ENCODE measurements around the gene CFAP45. TPM values are rescaled to one million over a fixed set of nuclear protein-coding genes. Genes with fewer than 3 reads are reported as not detected.

Gene CFAP45
- polyA plus RNA-seq, 1 of the 3 experiments (the other 2 are of a cell fraction) = 0.74 TPM

DNA sequence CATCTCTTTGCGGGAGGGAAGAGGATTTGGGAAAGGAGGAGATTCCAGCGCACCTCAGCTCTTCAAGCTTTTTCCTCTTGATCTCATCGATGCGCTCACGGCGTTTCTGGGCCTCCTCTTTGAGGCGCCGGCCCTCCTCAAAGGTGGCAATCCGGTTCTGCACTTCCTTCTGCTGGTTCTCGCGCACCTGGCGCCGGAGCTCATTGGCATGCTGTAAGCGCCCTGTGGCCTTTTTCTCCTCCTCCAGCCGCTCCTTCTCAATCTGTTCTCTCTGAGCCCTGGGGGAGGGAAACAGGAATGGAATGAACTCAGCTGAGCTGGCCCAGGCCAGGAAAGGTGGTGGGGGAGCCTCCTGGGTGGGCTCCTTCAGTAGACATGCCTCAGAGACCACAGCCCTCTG lies 27.1 kb downstream of the CFAP45 start (continued):
- TF ChIP-seq JUND (IDR thresholded peaks at IDR 0.05) (no peak), MAX (IDR thresholded peaks at IDR 0.05; ENCODE audit: low read depth) (no peak), RAD21 (IDR thresholded peaks at IDR 0.05; ENCODE audit: low read length) (no peak)
- TF ChIP-seq, protein P1, sequence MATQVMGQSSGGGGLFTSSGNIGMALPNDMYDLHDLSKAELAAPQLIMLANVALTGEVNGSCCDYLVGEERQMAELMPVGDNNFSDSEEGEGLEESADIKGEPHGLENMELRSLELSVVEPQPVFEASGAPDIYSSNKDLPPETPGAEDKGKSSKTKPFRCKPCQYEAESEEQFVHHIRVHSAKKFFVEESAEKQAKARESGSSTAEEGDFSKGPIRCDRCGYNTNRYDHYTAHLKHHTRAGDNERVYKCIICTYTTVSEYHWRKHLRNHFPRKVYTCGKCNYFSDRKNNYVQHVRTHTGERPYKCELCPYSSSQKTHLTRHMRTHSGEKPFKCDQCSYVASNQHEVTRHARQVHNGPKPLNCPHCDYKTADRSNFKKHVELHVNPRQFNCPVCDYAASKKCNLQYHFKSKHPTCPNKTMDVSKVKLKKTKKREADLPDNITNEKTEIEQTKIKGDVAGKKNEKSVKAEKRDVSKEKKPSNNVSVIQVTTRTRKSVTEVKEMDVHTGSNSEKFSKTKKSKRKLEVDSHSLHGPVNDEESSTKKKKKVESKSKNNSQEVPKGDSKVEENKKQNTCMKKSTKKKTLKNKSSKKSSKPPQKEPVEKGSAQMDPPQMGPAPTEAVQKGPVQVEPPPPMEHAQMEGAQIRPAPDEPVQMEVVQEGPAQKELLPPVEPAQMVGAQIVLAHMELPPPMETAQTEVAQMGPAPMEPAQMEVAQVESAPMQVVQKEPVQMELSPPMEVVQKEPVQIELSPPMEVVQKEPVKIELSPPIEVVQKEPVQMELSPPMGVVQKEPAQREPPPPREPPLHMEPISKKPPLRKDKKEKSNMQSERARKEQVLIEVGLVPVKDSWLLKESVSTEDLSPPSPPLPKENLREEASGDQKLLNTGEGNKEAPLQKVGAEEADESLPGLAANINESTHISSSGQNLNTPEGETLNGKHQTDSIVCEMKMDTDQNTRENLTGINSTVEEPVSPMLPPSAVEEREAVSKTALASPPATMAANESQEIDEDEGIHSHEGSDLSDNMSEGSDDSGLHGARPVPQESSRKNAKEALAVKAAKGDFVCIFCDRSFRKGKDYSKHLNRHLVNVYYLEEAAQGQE (IDR thresholded peaks at IDR 0.05; ENCODE audit: low read depth, low read length) = no peak
- TF ChIP-seq, protein P2, sequence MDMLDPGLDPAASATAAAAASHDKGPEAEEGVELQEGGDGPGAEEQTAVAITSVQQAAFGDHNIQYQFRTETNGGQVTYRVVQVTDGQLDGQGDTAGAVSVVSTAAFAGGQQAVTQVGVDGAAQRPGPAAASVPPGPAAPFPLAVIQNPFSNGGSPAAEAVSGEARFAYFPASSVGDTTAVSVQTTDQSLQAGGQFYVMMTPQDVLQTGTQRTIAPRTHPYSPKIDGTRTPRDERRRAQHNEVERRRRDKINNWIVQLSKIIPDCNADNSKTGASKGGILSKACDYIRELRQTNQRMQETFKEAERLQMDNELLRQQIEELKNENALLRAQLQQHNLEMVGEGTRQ (IDR thresholded peaks at IDR 0.05; ENCODE audit: borderline replicate concordance, low read depth, low read length) = no peak

GRCh38 chr1:159870704-159871103 lies 29.3 kb downstream of the CFAP45 start:
- Histone ChIP-seq H3F3A (replicated peaks; ENCODE audit: insufficient read depth) (no peaks in the 10 kb centered on the region), H3K27me3 (ENCODE audit: insufficient read depth) (no peaks in the 10 kb centered on the region), H3K9ac (no peak overlapping the region), H3K36me3 (replicated peaks in 1 of 2; ENCODE audit: control insufficient read depth in 1 of 2, insufficient read depth in 2 of 2, low read length in 1 of 2) (no peaks in the 10 kb centered on the region), H3K9me2 (no peaks in the 10 kb centered on the region), H3K9me3 (no peaks in the 10 kb centered on the region), H3K4me3 (ENCODE audit: low read depth in 2 of 2, low read length in 1 of 2) (no peak overlapping the region), H3K27ac (ENCODE audit: low read depth in 2 of 2, low read length in 1 of 2) (no peak overlapping the region), H3K4me1 (ENCODE audit: control insufficient read depth in 1 of 2, insufficient read depth in 2 of 2, low read depth in 1 of 2, low read length in 1 of 2) (peaks cover 5 to 13% of the 10 kb centered on the region in 2 experiments; a peak in 1 of 4 replicates), H2AFZ (ENCODE audit: low read depth) (no peak overlapping the region), H3K79me2 (ENCODE audit: insufficient read depth) (no peaks in the 10 kb centered on the region), H4K20me1 (ENCODE audit: insufficient read depth) (no peaks in the 10 kb centered on the region), H3K4me2 (no peak overlapping the region)
- CTCF ChIA-PET = interaction anchor here (0.6 to 7.1 kb wide), 6 partner anchors 22 to 137 kb away, joined by 3 to 46 read pairs (median 4); partner anchors contain the start of gene FCRL6
- TF ChIP-seq POLR2AphosphoS5 (IDR thresholded peaks at IDR 0.05; ENCODE audit: low read depth, low read length) = no peak
- TF ChIP-seq GATA2 (CRISPR knock-in tag; IDR thresholded peaks at IDR 0.05) = no peak
- no peak for TF ChIP-seq RXRA (IDR thresholded peaks at IDR 0.05; ENCODE audit: borderline replicate concordance, low read depth)
- TF ChIP-seq, protein P2 (IDR thresholded peaks at IDR 0.05; ENCODE audit: borderline replicate concordance, low read depth, low read length) = no peak
- no peak for TF ChIP-seq RFX5 (IDR thresholded peaks at IDR 0.05; ENCODE audit: low read length)
- POLR2A ChIA-PET = no interaction called here
- DNase-seq = no peak
- 85% methylated on average over 5 of the region's 5 CpGs for whole genome bisulfite sequencing (ENCODE audit: low lambda C conversion rate)

Measured in SK-N-SH (cell line).